ENCODE measurements around the gene HK2.

The HK2 gene

GRCh38 chr2:74860079-74860478 lies 26.2 kb downstream of the HK2 start:
- DNase-seq: no peak

- DNase-seq: no peak
Measured at GRCh38 chr2:74860521-74860920, 26.6 kb downstream of the HK2 start.

- no peak for DNase-seq
Measured at GRCh38 chr2:74861531-74861930, 27.6 kb downstream of the HK2 start.

GRCh38 chr2:74862020-74862964 lies 28.4 kb downstream of the HK2 start:
- no peak for DNase-seq

- DNase-seq: no peak
Measured at GRCh38 chr2:74863802-74864248, 29.9 kb downstream of the HK2 start.

GRCh38 chr2:74864728-74865722 lies 31.1 kb downstream of the HK2 start:
- DNase-seq: no peak

- DNase-seq: no peak
Measured at GRCh38 chr2:74865770-74866674, 32.1 kb downstream of the HK2 start.

GRCh38 chr2:74867841-74868658 lies 34.1 kb downstream of the HK2 start:
- DNase-seq: no peak

GRCh38 chr2:74869517-74869916 lies 35.6 kb downstream of the HK2 start:
- DNase-seq: no peak

- no peak for DNase-seq
Measured at GRCh38 chr2:74870951-74871350, 37.0 kb downstream of the HK2 start.

GRCh38 chr2:74871414-74871813 lies 37.5 kb downstream of the HK2 start:
- DNase-seq: no peak

GRCh38 chr2:74872389-74872836 lies 38.5 kb downstream of the HK2 start:
- no peak for DNase-seq

- no peak for DNase-seq
Measured at GRCh38 chr2:74873012-74873665, 39.2 kb downstream of the HK2 start.

- no peak for DNase-seq
Measured at GRCh38 chr2:74873678-74874640, 40.0 kb downstream of the HK2 start.

- DNase-seq: peak; percentile 54
Measured at GRCh38 chr2:74876081-74876886, 42.4 kb downstream of the HK2 start.

- no peak for DNase-seq
Measured at GRCh38 chr2:74877376-74877775, 43.4 kb downstream of the HK2 start.

GRCh38 chr2:74877781-74878433 lies 44.0 kb downstream of the HK2 start:
- DNase-seq: no peak

- no peak for DNase-seq
Measured at GRCh38 chr2:74878551-74878950, 44.6 kb downstream of the HK2 start.

Data from CD4-positive, alpha-beta T cell treated with Interleukin-6 for 4 hours (primary cell).